ENCODE results near the gene ZBTB16.

The ZBTB16 gene

DNA sequence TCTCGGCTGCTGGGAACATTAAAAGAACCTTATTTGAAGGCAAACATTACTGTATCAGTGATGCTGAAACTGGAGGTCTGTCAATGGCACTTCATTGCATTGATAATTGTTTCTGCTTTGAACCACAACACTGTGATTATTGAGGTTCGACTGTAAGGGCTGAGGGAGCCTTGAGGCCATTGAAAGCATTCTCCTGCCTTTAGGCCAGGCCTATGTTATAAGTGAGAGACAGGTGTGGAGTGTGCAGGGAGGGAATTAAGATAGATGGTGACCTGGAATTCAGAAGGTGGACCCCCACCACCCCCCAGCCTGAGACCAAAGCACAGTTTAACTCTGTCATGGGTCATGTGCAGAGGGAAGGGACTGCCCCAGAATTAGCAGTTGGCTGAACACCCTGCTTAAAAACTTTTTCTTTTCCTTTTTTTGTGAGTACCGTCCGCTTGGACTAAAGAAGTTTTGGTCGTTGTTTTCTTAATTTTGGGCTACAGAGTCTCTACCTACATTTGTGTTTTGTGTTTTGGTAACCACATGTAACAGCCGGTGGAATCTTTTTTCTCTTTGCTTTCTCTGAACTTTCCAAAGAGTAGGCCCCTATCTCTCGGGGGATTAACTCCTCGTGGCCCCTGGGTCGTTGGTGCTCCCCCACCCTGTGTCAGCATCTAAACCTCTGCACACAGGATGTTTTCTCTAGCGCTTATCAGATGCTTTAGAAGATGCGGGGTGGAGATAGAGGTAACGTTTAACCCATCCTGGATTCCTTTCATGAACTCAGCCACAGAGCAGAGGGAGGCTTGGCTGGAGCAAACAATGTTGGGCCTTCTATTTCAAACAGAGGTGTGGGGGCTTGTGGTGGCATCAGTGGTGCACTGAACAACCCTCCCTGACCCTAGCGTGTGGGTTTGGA lies 43.7 kb downstream of the ZBTB16 start:
- Histone ChIP-seq H3K27me3 (ENCODE audit: low read depth) (peaks cover 16% of the 10 kb centered on the region; the same call in 1 of the 2 replicates), H3K9me3 (no peaks in the 10 kb centered on the region), H3K4me3 (no peak overlapping the region), H3K36me3 (replicated peaks) (no peaks in the 10 kb centered on the region), H3K4me1 (no peaks in the 10 kb centered on the region)
- no peak for DNase-seq (ENCODE audit: low spot score in 2 of 2)
- in situ Hi-C loops (cut with MboI; ENCODE audit: low sequenced_read_pairs) = no loop called here

DNA sequence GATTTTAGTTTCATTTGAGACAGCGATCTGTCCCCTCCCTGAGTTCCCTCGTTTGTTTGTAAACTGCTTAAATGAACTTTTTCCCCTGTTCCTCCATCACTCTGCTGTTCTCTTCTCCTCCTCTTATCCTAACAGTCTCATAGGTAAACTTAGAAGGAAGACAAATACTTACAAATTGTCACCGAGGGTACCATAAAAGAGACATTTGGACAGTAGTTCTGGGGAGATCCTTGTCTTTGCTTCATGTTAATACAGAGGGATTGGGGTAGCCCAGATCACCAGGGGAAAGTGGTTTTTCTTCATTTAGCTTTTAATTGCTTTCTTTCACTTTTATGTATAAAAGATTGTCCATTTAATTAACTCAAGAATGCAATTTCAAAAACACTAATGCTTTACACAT lies 46.1 kb downstream of the ZBTB16 start:
- Histone ChIP-seq H3K9me3 (no peaks in the 10 kb centered on the region), H3K4me1 (no peaks in the 10 kb centered on the region), H3K4me3 (no peak overlapping the region), H3K36me3 (replicated peaks) (no peaks in the 10 kb centered on the region), H3K27me3 (ENCODE audit: low read depth) (peaks cover 14% of the 10 kb centered on the region)
- no peak for DNase-seq (ENCODE audit: low spot score in 2 of 2)
- in situ Hi-C loops (cut with MboI; ENCODE audit: low sequenced_read_pairs) = no loop called here

DNA sequence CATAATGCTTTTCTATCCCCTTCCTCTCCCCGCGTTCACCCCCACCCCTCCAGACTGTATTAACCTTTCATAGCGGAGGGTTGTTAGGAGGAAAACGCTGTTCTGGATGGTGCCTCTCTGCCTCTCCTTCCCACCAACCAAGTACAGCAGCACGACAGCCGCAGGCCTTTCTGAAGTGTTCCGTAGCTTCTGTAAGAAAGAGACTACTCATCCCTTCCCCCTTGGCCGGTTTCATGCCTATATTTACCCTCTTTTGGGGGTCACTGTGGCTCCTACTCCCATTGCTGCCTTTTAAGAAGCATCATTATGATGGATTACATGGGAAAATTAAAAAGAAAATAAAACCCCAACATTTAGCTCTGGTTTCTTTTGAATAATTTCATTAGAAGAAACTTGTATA lies 46.5 kb downstream of the ZBTB16 start:
- DNase-seq (ENCODE audit: low spot score in 2 of 2) = no peak
- Histone ChIP-seq H3K4me3 (no peak overlapping the region), H3K4me1 (no peaks in the 10 kb centered on the region), H3K36me3 (replicated peaks) (no peaks in the 10 kb centered on the region), H3K27me3 (ENCODE audit: low read depth) (peaks cover 18% of the 10 kb centered on the region), H3K9me3 (no peaks in the 10 kb centered on the region)
- in situ Hi-C loops (cut with MboI; ENCODE audit: low sequenced_read_pairs) = no loop called here

DNA sequence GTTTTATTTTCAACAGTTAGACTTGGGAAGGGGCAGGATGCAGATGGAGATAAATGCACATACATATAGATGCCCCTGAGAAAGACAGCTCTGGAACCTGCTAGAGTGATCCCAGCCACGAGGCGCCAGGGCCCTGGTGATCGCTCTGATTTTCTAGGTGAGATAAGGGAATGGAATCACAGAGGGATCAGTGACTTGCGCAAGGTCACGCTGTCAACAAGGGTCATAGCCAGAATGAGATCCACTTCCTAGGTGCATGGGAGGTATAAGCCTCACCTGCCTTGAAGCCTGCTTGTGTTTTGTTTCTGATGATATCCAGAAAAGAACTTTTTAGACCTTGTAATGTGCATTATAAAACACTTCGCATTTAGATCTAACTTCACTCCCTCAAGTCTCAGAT lies 47.5 kb downstream of the ZBTB16 start:
- peaks cover 18% of the 10 kb centered on the region for H3K27me3 ChIP-seq (ENCODE audit: low read depth)
- H3K4me3 ChIP-seq = no peak overlapping the region
- DNase-seq (ENCODE audit: low spot score in 2 of 2) = no peak
- H3K4me1 ChIP-seq = no peaks in the 10 kb centered on the region
- no peaks in the 10 kb centered on the region for H3K36me3 ChIP-seq (replicated peaks)
- no peaks in the 10 kb centered on the region for H3K9me3 ChIP-seq
- in situ Hi-C loops (cut with MboI; ENCODE audit: low sequenced_read_pairs) = no loop called here

DNA sequence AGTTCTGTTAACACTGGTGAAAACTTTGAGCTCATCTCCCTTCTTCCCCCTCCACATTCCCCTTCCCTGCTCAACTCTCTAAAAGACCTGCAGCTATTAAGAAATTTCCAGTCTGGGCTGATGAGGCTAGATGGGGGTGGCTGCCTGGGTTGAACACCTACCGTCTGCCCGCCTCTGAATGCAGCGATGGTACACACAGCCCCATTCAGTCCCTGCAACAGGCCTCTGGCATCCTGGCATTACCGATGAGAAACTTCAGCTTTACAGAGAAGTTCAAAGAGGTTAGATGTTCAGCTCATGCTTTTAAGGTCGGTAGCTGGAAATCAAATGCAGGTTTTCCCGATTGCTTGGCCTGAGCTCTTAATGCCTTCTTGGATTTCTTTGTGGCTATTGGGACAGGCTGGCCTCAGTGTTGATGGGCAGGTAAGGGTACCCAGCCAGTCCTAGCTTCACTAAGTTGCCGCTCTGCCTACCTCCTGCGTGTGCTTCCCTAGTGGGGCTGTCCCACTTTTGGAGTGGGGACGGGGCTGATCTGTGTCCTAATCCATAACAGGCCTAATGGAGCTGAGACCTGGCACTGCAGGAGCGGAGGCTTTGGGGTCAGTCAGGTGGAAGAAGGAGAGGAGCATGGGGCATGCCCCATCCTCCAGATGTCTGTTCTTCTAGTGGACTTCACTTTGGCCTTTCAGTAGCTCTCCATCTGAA lies 49.1 kb downstream of the ZBTB16 start:
- no peak for DNase-seq (ENCODE audit: low spot score in 2 of 2)
- no peaks in the 10 kb centered on the region for H3K36me3 ChIP-seq (replicated peaks)
- H3K27me3 ChIP-seq (ENCODE audit: low read depth) = peaks cover 22% of the 10 kb centered on the region
- no peak overlapping the region for H3K4me3 ChIP-seq
- no peaks in the 10 kb centered on the region for H3K4me1 ChIP-seq
- in situ Hi-C loops (cut with MboI; ENCODE audit: low sequenced_read_pairs) = no loop called here
- H3K9me3 ChIP-seq = no peaks in the 10 kb centered on the region

DNA sequence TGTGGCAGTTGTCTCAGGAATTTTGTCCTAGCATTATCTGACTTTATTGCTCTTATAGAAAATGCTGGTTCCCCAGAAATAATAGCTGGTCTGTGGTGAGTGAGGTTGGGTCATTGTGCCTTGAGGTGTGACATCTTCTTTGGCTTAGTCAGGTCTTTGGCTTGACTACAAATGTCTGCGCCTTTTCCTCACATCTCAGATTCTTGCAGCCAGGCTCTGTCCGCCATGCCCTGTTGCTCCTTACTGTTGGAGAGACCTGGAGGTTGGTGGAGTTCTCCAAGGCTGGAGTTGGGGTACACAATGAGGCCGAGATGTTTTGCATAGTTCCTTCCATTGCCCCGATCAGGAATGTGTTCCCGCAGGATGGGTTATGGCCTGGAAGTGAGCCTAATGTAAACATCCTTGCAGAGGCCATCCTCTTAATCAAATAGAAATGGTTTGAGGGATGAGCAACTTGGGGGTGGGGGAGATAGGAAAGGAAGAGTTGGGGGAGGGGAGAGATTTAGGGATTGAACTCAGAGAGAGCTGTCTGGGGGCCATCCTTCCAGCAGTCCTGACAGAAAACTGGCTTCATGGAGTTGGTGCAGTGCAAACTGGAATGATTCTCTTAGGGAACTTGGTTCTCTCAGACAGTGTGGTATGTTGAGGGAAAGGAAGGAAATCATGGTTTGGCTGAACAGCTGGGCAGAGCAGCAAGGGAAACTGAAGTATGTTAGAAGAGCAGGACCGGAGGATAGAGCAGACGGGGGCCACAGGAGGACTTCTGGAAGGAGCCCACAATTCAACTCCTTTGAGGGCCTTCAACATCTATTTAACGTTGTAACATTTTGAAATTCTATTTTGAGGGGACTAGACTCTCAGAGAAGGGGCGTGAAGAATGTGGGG lies 49.9 kb downstream of the ZBTB16 start:
- in situ Hi-C loops (cut with MboI; ENCODE audit: low sequenced_read_pairs) = no loop called here
- no peak for DNase-seq (ENCODE audit: low spot score in 2 of 2)
- Histone ChIP-seq H3K4me1 (no peaks in the 10 kb centered on the region), H3K27me3 (ENCODE audit: low read depth) (peaks cover 25% of the 10 kb centered on the region), H3K9me3 (no peaks in the 10 kb centered on the region), H3K36me3 (replicated peaks) (no peaks in the 10 kb centered on the region), H3K4me3 (no peak overlapping the region)

DNA sequence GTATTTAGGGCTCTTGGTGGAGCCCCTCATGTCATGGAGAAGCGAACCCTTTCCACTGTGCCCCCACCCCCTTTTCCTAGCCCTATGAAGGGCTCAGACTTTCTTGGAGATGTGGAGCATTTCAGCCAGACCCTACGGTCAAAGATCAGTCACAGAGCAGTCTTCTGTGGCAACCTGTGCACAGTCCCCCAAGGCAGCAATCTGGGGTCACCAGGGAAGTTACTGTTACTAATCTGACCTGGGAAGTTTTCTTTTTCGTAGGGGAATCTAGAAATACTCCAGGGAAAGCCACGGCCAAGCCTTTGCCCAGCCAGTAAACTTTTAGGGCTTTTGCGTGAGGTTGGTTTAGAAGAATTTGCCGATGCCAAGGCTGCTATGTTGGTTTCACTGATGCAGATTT lies 50.6 kb downstream of the ZBTB16 start:
- H3K27me3 ChIP-seq (ENCODE audit: low read depth) = peaks cover 25% of the 10 kb centered on the region
- no peaks in the 10 kb centered on the region for H3K4me1 ChIP-seq
- no peak for DNase-seq (ENCODE audit: low spot score in 2 of 2)
- H3K4me3 ChIP-seq = no peak overlapping the region
- no peaks in the 10 kb centered on the region for H3K9me3 ChIP-seq
- in situ Hi-C loops (cut with MboI; ENCODE audit: low sequenced_read_pairs) = no loop called here
- no peaks in the 10 kb centered on the region for H3K36me3 ChIP-seq (replicated peaks)

- Histone ChIP-seq H3K9me3 (no peaks in the 10 kb centered on the region), H3K36me3 (replicated peaks) (no peaks in the 10 kb centered on the region), H3K4me3 (no peak overlapping the region), H3K4me1 (no peaks in the 10 kb centered on the region), H3K27me3 (ENCODE audit: low read depth) (peaks cover 25% of the 10 kb centered on the region)
- in situ Hi-C loops (cut with MboI; ENCODE audit: low sequenced_read_pairs) = no loop called here
- DNase-seq (ENCODE audit: low spot score in 2 of 2) = no peak
Measured at GRCh38 chr11:114110952-114111947, 51.7 kb downstream of the ZBTB16 start.

GRCh38 chr11:114115451-114115928 lies 56.0 kb downstream of the ZBTB16 start:
- no peaks in the 10 kb centered on the region for H3K9me3 ChIP-seq
- no peaks in the 10 kb centered on the region for H3K4me1 ChIP-seq
- H3K36me3 ChIP-seq (replicated peaks) = no peaks in the 10 kb centered on the region
- DNase-seq (ENCODE audit: low spot score in 2 of 2) = no peak
- H3K4me3 ChIP-seq = no peak overlapping the region
- in situ Hi-C loops (cut with MboI; ENCODE audit: low sequenced_read_pairs) = no loop called here
- peaks cover 13% of the 10 kb centered on the region; the same call in 1 of the 2 replicates for H3K27me3 ChIP-seq (ENCODE audit: low read depth)

DNA sequence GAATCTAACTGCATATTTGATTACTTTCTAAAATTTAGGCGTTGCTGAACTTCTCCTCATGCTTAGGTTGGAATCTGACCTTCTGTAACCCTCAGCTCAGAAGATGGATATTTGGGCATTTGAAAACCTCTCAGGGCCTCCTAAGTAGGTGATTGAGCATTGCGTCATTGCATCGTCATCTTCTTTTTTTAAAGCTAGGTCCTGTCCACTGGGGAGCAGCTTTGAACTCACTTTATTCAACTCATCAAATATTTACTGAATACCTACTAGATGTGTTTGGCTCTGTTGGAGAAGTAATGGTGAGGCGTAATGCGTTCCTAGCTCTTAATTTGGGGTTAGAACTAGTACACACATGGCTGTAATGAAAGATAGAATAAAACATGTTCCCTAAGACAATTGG lies 56.8 kb downstream of the ZBTB16 start:
- Histone ChIP-seq H3K4me1 (no peaks in the 10 kb centered on the region), H3K4me3 (no peak overlapping the region), H3K9me3 (no peaks in the 10 kb centered on the region), H3K36me3 (replicated peaks) (no peaks in the 10 kb centered on the region), H3K27me3 (ENCODE audit: low read depth) (peaks cover 10% of the 10 kb centered on the region; the same call in 1 of the 2 replicates)
- DNase-seq (ENCODE audit: low spot score in 2 of 2) = no peak
- in situ Hi-C loops (cut with MboI; ENCODE audit: low sequenced_read_pairs) = no loop called here

DNA sequence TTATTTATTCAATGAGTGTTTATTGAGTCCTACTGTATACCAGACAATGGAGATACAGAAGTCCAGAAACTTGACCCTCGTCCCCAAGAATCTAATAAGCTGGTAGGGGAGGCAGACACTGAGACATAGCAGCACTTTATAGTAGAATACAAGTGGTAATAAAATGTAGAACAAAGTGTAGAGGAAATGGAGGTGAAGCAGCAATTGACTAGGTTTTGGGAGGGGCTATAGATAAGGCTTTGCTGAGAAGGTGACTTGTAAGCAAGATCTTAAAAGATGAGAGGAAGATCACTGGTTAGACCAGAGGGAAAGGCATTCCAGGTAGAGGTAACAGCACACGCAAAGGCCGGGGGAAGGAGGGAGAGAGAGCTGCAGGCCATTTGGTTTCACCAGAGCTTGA lies 57.3 kb downstream of the ZBTB16 start:
- H3K27me3 ChIP-seq (ENCODE audit: low read depth) = peaks cover 10% of the 10 kb centered on the region; the same call in 1 of the 2 replicates
- H3K4me3 ChIP-seq = no peak overlapping the region
- in situ Hi-C loops (cut with MboI; ENCODE audit: low sequenced_read_pairs) = no loop called here
- no peaks in the 10 kb centered on the region for H3K4me1 ChIP-seq
- H3K9me3 ChIP-seq = no peaks in the 10 kb centered on the region
- H3K36me3 ChIP-seq (replicated peaks) = no peaks in the 10 kb centered on the region
- no peak for DNase-seq (ENCODE audit: low spot score in 2 of 2)

- DNase-seq (ENCODE audit: low spot score in 2 of 2) = no peak
- Histone ChIP-seq H3K27me3 (ENCODE audit: low read depth) (peaks cover 2% of the 10 kb centered on the region; the same call in 1 of the 2 replicates), H3K4me3 (no peak overlapping the region), H3K4me1 (no peaks in the 10 kb centered on the region), H3K36me3 (replicated peaks) (no peaks in the 10 kb centered on the region), H3K9me3 (no peaks in the 10 kb centered on the region)
- in situ Hi-C loops (cut with MboI; ENCODE audit: low sequenced_read_pairs) = no loop called here
Measured at GRCh38 chr11:114120606-114121005, 61.1 kb downstream of the ZBTB16 start.

All from HAP-1 (cell line).